Subcutaneous adipose tissue (tissue), 4 donors: ENCODE measurements around the gene LIPA. TPM values are rescaled to one million over a fixed set of nuclear protein-coding genes. Genes with fewer than 3 reads are reported as not detected.

Experiments used
- total RNA-seq, 4 donors: library from RNA; depleted of rRNA; stranded (reverse); fragments of >200 nt; gene quantifications; one replicate each; pipeline ENCODE4 v1.1.0, GENCODE V29; 2016
- TF ChIP-seq, protein P1 (sequence below): fragments of 450-650 bp; IDR thresholded peaks from one replicate; pipeline ENCODE4 v1.5.1; 2016; ENCODE audit warnings: low read depth, mild to moderate bottlenecking, control low read depth, antibody characterized with exemption, moderate library complexity

LIPA gene
- total RNA-seq, 4 donors from 2014 or later: 77.2 to 1,001 (median 137) TPM

DNA sequence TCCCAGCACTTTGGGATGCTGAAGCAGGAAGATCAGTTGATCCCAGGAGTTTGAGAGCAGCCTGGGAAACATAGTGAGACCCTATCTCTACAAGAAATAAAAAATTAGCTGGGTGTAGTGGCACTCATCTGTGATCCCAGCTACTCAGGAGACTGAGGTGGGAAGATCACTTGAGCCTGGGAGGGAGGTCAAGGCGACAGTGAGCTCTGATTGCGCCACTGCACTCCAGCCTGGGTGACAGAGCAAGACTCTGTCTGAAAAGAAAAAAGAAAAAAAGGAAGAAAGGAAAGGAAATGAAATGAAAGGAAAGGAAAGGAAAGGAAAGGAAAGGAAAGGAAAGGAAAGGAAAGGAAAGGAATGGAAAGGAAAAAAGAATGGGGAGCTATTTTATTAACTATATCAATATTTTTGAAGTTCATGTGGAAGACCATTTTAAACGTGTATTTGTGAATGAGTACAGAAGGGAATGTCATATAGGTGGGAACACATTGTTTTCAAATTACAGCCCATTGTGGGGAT is 43.2 kb upstream of the LIPA start:
- TF ChIP-seq, protein P1, sequence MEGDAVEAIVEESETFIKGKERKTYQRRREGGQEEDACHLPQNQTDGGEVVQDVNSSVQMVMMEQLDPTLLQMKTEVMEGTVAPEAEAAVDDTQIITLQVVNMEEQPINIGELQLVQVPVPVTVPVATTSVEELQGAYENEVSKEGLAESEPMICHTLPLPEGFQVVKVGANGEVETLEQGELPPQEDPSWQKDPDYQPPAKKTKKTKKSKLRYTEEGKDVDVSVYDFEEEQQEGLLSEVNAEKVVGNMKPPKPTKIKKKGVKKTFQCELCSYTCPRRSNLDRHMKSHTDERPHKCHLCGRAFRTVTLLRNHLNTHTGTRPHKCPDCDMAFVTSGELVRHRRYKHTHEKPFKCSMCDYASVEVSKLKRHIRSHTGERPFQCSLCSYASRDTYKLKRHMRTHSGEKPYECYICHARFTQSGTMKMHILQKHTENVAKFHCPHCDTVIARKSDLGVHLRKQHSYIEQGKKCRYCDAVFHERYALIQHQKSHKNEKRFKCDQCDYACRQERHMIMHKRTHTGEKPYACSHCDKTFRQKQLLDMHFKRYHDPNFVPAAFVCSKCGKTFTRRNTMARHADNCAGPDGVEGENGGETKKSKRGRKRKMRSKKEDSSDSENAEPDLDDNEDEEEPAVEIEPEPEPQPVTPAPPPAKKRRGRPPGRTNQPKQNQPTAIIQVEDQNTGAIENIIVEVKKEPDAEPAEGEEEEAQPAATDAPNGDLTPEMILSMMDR: no peak

DNA sequence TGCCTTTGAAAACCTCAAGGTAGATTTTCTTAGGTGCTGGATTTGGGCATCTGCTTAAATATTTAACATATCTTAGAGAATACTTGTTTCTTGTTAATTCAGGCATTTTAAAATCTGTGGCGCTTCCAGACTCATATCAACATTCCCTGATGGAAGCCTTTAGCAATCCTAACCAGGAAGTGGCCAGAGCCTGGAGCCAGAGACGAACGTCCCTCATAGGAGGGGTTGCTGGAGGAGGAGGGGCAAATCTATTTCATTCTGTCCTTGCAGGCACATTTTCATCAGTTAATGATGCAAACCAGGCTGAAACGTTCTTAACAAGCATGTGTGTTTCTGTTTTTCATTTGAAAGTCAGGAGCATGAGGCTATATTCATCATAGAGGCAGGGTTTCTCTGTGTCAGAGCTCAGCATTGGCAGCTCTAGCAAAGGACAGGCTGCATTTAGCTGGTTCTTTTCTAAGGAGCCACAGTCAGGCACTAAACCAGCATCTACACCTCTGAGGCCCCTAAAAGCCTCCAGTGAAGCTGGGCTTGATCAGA is 32.4 kb upstream of the LIPA start:
- TF ChIP-seq, protein P1: no peak

DNA sequence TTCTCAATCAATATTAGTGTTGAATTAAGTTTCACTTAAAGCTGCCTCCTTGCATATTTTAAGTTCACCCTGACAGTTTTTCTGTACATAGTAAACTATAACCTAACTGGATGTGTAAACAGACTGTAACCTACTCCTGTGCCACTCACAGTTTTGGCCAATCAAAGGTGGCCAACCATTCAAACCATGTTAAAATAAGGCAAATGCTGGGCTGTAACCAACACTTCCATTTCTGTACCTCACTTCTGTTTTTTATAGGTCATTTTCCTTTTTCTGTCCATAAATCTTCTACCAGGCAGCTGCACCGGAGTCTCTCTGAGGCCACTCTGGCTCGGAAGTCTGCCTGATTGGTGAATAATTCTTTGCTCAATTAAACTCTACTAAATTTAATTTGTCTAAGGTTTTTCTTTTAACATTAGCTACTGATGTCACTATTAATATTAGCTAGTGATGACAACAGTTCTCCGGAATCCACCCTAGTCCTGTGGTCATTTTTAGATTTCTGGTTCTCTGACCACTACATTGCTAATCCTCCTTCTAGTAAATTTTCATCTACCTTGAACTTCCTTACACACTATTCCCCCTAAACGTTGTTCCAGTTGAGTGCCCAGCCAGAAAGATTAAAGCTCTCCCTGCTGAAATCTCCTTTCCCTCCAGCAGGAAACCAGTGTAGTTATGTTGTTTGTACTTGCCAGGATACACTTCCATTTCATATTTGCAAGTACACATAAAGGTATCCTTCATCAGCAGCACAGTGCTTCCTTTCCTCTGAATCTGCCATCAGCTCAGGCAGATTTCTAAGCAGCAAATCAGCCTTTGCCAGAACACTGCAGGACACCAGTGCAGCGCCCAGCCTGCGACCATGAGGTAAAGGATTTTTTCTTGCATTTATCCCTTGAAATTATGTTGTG is 31.7 kb upstream of the LIPA start:
- TF ChIP-seq, protein P1: no peak

DNA sequence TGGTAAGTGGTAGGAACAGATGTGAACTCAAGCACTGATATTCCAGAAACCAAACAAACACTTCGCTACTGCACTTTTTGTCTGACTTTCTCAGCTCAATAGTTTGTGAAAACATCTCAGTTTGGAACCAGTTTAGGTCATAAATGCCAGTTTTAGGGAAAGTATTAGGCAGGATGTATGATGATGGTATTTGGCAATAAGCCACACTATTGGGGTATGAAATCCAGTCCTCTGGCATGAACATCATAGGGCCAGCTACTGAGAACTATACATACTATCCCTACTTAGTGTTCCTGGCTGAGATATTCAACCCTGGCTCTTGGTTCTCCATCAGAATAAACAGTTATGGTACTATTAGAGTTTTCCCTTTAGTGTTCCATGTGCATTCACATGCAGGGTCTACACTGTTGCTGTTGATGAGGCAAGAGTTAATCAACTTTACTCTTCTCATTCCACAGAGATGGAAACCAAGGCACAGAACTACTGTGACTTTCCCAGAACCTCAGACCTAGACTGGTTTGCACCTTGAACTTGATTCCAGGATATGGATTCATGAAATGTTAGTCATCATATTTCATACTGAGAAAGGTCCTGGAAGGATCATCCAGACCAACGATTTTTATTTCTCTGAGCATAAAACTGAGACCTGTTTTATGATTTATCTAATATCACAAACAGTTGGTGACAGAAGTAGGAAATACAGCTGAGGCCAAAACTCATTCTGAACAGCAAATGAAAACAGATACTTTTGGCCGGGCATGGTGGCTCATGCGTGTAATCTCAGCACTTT is 30.2 kb upstream of the LIPA start:
- TF ChIP-seq, protein P1: no peak

DNA sequence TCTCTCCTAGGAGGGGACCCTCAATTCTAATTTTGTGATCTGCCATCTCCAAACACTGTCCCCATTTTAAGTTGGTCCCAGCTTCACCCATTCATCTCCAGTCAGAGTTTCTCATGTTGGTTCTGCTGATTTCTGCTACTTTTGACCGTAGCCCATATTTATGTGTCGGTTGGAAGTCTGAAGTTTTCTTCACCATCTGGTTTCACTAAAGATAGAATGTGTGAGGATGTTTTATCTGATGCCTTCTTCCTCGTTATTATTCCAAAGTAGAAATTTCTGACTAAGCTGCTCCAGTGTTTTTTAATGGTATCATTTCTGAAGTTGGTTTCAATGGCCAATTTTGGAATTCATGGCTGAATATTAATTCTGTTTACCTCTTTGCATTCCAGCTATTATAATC is 28.9 kb upstream of the LIPA start:
- TF ChIP-seq, protein P1: no peak

DNA sequence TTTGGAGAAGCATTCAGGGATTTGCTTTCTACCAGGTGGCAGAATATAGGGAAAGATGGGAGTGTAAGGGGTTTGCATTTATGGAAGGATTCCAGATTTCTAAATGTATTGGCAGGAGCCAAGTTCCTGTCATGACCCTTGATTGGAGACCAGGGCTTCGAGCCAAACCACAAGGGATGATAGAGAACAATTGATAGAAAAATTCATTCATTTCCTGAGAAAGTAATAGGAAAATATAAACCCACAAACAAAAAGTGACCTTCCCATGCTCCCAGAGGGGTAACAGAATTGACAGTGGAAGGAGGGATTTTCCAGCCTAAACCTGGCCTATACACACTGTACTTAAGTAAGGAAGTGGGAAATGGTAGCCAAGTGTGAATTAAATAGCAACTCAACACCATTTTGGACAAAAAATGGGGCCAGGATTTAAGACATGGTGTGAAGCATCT is 27.9 kb upstream of the LIPA start:
- TF ChIP-seq, protein P1: no peak
